ENCODE data around the gene WRAP53.

DNA sequence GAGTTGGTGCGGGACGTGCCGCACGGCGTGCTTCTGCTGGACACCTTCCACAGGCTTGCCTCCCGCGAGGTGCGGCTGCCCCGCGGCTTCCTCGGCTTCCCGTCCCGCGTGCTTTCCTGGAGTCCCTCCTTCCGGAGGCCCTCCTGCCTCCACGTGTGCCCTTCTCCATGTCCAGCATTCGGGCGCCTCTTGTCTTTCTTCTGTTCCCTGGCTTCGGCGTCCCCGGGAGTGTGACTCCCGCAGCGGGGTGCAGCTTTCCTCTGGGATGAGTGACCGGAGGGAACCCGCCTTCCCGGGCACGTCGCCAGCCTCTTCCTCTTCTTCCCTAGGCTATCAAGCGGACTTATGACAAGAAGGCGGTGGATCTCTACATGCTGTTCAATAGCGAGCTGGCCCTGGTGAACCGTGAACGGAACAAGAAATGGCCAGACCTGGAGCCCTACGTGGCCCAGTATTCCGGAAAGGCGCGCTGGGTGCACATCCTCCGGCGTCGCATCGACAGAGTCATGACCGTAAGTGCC is 52.3 kb downstream of the WRAP53 start:
- TF ChIP-seq, protein P1, sequence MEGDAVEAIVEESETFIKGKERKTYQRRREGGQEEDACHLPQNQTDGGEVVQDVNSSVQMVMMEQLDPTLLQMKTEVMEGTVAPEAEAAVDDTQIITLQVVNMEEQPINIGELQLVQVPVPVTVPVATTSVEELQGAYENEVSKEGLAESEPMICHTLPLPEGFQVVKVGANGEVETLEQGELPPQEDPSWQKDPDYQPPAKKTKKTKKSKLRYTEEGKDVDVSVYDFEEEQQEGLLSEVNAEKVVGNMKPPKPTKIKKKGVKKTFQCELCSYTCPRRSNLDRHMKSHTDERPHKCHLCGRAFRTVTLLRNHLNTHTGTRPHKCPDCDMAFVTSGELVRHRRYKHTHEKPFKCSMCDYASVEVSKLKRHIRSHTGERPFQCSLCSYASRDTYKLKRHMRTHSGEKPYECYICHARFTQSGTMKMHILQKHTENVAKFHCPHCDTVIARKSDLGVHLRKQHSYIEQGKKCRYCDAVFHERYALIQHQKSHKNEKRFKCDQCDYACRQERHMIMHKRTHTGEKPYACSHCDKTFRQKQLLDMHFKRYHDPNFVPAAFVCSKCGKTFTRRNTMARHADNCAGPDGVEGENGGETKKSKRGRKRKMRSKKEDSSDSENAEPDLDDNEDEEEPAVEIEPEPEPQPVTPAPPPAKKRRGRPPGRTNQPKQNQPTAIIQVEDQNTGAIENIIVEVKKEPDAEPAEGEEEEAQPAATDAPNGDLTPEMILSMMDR (IDR thresholded peaks at IDR 0.05) = no peak
- no peak for TF ChIP-seq POLR2A (IDR thresholded peaks at IDR 0.05)
